DND-41 (cell line): Measurements from ENCODE around the gene BIRC5.

Experiments
- EZH2 ChIP-seq: IDR thresholded peaks from 3 replicates; pipeline ENCODE4 v1.6.1; 2012; ENCODE audit warnings: borderline replicate concordance, low read depth, mild to moderate bottlenecking, moderate library complexity, low read length, inconsistent platforms; ENCODE audit not compliant: severe bottlenecking
- TF ChIP-seq, protein P1 (sequence below): IDR thresholded peaks from 2 replicates; pipeline ENCODE4 v1.5.1; 2012; ENCODE audit warnings: borderline replicate concordance, low read length, moderate library complexity, mild to moderate bottlenecking; ENCODE audit not compliant: poor library complexity, severe bottlenecking; ENCODE audit errors: extremely low read depth

DNA sequence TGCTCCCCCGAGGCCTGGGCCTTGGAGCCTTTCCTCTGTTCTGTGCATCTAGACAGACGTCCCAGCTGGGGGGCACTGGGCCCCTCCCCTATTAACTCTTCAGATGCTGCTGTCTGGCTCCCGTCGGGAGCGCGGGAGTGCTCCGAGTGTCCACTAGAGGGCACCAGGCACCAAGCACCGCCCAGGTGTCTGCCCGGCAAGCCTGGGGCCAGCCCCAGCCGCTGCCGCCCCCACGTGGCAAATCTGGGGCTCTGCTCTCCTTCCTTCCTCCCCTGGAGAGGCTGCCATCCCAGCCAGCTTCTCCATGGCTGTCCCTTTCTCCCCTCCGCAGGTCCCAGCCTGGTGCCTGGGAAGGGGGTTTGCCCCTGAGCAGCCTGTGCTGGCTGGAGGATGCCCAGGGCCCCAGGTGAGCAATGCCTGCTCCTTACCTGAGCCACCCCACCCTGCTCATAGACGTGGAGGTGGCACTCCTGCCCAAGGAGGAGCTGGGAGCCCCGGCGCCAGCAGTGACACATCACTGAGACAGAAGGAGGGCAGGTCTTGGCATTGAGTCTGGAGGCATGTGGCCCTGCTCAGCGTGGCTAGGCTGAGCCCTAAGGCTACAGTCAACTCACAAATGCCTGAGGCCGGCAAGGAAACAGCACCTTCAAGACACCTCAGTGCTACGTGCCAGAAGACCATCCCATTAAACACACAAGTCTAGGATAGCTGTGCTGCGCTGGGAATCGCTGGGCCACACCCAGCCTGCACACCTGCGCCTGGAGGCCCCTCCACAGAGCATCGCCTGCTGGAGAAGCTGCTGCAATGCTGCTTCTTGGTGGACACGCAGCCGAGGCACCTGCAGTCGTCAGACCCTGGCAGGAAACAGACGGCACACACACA, 37.1 kb downstream of the BIRC5 start:
- TF ChIP-seq EZH2: no peak
- TF ChIP-seq, protein P1, sequence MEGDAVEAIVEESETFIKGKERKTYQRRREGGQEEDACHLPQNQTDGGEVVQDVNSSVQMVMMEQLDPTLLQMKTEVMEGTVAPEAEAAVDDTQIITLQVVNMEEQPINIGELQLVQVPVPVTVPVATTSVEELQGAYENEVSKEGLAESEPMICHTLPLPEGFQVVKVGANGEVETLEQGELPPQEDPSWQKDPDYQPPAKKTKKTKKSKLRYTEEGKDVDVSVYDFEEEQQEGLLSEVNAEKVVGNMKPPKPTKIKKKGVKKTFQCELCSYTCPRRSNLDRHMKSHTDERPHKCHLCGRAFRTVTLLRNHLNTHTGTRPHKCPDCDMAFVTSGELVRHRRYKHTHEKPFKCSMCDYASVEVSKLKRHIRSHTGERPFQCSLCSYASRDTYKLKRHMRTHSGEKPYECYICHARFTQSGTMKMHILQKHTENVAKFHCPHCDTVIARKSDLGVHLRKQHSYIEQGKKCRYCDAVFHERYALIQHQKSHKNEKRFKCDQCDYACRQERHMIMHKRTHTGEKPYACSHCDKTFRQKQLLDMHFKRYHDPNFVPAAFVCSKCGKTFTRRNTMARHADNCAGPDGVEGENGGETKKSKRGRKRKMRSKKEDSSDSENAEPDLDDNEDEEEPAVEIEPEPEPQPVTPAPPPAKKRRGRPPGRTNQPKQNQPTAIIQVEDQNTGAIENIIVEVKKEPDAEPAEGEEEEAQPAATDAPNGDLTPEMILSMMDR: peak; percentile 95
